NCI-H2081 treated with DMSO at 0.1 percent for 48 hours (cell line): ENCODE data around the gene PLEKHA6.
A peak's percentile ranks its signal among the peaks of the same experiment; 100 is the strongest.

ENCODE experiments used
- DNase-seq: peaks from one replicate; lab custom pipeline; 2025; lab: John Stamatoyannopoulos, UW

The PLEKHA6 gene

DNA sequence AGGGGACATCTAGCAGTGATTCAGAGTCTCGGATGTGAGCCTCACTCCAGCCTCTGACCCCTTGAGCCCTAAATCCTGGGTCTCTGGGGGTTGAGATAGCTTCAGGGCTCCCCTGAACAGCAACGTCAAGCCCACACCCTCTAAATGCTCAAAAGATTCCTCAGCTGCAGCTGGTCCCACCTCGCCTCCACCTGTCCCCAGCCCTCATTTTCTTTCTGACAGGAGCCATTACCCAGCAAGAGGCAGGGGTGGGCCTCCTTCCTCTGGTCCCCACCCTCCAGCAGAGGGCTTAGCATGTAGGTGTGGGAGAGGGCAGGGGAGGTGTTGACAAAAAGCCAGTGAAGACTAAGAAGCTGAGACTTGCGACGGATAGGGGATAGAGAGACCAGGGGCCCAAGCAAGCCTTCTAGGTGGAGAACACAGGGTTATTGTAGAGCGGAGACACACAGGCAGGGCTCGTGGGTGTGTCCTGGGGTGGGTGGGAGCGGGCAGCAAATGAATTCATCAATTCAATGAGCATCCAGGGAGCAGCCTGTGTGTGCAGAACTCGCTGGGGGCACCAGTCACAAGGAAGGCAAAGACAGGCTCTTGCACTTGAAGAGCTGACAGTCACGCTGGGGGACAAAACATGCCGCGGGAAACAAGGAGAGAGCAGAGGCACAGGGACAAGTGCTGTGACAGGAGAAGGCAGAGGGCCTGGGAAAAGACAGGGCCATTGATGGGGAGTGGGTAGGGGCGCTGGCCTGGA is 97.0 kb downstream of the PLEKHA6 start:
- no peak for DNase-seq

DNA sequence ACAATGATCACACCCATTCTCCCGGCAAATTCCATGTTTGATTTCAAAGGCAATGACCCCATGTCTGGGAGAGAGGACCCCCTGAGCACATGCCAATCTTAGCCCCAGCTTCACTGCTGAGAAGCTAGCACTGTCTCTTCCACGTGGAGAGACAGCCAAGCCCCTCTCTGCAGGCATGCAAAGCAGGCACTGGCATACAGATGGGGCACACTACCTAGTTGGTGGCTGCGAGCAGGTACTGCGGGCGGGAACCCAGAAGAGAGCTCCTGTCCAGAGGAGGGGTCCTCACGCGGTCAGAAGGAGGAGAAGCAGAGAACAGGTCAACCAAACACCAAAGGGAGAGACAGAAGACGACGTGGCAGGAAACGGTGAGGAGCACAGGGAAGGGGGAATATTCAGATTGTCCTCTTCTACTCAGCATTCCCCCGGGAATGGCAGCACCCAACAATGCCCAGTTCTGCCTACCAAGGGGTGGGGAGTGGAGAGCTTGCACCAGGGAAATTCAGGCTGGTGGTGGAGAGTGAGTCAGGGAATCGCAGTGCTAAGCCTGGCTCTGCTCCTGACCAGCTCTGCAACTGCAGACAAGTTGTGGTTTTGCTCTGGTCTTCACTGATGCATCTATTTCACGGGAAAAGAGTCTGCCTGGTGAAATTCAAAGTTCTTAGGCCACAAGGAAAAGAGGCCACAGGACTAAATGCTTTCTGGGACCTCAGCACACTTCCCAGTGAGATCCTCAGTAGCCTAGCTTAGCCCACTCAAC is 97.8 kb downstream of the PLEKHA6 start:
- no peak for DNase-seq

DNA sequence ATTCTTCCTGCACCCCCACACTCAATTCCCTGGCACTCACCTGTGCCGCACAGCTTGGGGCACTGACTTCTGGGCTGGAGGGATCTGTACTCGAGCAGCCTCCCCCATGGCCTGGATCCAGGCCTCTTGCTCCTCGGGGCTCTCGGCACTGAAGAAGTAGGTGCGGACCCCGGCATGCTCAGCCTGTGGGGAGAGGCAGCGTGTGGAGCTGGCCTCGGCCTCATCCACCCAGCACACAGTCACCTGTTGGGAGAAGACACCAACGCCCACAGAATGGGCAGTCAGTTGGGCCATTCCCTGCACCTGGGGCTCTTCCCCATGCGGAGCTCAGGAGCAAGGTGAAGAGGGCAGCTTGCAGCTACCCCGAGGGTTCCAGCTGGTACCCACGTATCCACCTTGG is 98.5 kb downstream of the PLEKHA6 start:
- DNase-seq: no peak

DNA sequence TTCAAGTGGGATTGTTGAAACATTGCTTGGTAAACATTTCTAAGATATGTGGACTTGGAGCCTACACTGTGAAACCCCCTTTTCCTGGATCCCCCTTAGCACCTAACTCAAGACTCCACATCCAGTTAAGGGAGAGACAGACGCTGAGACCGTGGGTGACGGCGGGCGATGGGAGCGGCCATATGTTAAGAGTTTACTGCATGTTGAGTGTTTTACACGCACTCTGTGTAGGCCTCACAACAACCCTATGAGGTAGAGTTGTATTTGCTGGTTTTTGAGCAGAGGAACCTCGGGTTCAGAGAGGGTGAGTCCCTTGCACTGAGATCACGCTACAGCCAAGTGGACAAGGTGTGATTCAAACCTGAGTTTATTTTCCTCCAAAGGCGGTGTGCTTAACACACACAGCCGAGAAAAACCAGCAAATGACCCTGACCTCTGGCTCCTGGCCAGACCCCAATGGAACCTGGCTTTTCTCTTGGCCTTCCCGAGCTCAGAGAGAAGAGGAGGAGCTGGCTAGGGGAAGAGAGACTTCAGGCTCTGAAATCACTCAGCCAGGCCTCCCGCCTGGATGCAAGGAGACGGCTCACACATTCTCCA is 99.0 kb downstream of the PLEKHA6 start:
- no peak for DNase-seq

DNA sequence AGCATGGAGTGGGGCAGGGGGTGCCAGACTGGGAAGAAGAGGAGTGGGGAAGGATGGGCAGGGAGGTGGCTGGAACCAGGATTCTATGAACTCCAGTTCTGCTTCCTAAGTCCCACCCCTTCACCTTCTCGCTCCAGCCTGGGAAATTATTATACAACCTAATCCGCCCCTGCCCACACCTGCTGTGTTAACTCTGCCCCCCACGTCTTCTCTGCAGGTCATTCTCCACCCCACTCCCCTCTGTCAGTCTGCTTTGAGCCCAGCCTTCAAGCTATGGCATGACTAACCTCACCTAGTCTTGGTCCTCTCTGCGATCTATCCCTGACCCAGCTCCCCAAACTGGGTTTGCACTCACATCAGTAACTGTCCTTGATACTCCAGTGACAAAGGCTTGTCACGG is 99.9 kb downstream of the PLEKHA6 start:
- DNase-seq: no peak

DNA sequence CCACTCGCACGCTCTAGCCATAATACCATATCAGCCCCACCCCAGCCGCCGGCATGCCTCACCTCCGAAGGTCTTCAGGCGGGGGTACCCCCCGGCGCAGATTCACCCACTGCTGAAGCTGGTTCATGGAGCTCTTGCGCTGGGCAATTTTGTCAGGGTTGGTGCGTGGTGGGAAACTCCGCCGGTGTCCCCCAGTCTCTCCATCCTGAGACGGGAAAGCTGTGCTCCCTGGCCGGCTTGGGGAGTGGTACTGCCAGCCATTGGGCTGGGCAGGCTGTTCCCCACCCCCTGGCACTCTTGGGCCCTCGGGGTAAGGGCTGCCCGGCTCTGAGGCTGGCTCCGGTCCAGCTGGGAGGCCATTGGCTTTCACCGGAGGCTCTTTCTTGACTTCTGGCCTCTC is 100.5 kb downstream of the PLEKHA6 start:
- DNase-seq: no peak

DNA sequence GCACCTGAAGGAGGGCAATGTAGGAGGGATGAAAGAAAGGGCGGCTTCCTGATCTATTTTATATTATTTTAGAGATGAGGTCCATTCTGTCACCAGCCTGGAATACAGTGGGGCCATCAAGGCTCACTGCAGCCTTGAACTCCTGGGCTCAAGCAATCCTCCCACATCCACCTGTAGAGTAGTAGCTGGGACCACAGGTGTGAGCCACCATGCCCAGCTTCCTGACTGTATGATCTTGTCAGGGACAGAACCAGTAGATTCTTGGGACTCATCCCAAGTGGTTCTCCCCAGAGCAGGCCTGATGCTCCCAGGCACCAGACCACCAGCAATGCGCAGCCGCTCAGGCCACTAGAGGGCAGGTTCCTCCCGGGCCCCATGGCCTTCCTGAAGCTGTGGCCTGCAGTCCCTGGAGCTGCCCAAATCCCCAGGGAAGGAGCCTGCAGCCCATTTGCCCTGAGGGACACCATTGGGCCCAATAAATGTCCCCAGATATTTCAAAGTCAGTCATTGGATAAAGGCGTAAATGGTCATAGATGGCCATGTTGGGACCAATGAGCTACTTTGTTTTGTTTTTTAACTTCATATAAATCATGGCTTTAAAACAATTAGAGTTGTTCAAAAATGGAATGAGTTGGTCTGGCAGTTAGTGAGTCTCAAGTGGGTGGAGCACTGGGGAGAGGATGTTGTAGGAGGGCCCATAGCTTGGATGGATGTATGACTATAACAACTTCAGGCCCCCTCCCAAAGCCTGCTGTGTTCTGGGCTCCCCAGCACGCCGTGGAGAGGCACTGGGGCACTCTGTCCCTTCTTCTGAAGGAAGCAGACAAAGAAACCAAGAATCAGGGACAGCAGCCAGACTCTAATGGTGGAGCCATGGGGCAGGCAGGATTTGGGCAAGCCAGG is 101.3 kb downstream of the PLEKHA6 start:
- peak; percentile 4 for DNase-seq

DNA sequence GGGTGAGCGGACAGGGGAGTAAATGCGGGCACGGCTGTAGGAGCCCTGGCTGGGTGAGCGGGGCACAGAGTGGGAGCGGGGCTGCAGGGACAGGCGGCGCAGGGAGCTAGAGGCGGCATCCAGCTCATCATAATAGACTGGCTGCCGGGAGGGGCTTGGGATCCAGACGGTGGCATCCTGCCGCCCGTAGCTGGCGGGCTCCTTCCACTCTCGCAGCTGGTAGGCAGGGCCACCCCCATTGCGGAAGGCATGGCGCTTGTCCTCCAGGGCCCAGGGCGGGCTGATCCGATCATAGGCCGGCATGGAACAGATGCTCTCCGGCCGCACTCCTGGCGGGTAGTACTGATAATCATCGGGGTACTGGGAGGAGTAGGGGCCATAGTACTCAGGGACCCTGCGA is 102.3 kb downstream of the PLEKHA6 start:
- DNase-seq: no peak

DNA sequence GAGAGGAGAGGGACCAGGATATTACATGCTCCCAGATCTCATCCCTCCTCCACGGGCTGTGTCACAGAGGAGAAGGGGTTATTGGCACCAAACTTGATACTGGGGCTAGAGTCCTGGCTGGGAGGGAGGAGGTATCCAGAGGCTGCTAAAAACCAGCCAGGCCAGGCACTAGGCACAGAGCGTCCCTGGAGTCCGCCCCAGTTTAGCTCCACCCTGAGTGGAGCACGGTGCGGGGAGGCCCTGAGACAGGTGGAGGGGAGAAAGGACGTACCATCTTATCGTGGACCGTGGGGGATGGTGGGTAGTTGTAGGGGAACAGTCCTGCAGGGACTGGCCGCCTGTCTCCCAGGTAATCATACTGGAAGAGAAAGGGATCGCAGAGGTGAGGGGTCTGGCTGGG is 103.2 kb downstream of the PLEKHA6 start:
- DNase-seq: no peak

DNA sequence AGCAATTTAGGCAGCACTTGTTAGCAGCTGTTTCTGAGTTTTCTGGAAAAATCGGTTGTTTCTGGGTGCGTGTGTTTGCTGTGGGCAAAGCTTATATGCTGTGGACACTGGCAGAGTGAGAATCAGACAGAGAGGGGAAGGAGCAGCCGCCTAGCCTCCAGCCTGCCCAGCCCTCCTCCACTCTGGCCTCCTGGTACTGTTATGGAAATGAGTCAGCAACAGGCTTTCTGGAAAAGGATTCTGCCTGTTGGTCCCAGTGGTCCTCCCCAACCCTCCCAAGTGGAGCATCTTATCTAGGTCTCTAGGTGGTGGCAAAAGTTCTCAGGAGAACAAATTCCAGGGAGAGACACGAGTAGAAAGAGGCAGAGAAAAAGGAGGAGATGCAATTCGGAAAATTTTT is 103.8 kb downstream of the PLEKHA6 start:
- no peak for DNase-seq

DNA sequence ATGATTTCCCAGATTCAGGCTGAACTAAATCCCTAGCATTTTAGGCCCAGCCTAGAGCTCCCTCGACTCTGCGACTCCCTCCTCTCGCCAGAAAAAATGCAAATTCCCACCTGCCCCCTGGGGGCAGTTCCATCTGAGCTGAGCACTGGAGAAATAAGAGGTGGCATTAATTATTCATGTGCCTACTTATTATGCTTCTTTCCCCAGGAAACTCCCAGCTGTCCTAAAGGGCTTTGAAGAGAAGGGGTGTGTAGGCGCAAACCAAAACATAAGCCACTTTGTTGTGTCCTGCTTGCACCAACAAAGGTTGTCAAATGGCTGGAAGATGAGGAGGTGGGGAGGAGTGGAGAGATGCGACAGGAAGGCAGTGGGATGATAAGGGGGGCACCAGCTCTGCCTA is 104.5 kb downstream of the PLEKHA6 start:
- DNase-seq: peak; percentile 15

DNA sequence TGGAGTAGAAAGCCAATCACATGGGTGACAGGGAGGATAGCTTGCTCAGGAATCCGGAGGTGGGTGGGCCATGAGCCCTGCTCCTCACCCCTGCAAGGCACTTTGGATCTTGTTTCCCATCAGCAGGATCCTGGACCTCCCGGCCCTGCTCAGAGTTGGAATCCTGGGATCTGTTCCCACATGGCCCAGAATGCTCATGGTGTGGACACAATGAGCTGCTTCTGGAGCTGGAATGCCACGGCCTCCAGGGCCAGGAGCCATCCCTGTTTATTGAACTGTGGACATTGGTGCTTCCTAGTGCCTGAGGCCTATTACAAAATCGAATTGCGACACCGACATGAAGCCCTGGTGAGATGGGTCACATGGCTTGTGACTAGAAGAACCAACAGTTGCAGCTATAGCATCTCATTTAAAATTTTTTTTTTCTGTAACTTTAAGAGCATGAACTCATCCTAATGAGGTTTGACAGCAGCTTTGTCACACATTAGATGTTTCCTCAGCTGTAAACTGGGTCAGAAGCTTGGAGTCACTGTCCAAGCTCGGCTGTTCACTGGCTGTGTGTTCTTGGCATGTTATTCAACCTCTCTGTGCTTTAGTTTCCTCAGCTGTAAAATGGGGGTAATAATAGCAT is 105.6 kb downstream of the PLEKHA6 start:
- no peak for DNase-seq

DNA sequence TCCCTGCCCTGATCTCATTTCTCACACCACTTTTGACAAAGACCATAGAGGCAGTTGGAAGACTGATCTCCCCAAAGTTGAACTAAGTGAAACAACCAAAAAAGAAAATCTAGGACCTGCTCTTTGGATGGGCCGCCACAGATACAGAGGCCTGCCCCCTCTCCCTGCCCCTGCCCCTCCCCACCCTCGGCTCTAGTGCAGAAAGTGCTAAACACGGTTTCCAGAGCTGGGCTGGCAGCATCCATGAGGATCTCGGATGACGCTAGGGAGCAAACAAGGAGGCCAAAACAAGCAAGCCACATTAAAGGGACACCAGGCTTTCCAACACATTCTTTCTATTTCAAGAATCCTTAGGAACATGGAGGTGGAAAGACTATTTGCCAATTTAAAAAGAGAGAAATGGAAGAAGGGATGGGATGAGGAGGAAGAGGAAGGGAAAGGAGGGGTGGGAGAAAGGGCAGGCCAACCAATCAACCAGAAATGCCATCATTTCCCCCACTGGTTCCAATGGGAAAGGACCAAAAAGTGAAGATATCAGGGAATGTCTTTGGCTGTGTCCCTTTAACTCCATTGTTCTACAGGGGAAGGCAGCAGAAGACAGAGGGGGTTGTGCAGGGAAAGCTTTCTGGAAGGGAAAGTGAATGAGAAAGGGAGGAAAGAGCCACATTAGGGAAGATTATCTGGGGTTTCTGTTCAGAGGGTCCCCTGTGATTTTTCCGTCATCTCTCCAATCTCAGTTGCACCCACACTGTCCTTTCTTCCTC is 107.6 kb downstream of the PLEKHA6 start:
- DNase-seq: no peak

DNA sequence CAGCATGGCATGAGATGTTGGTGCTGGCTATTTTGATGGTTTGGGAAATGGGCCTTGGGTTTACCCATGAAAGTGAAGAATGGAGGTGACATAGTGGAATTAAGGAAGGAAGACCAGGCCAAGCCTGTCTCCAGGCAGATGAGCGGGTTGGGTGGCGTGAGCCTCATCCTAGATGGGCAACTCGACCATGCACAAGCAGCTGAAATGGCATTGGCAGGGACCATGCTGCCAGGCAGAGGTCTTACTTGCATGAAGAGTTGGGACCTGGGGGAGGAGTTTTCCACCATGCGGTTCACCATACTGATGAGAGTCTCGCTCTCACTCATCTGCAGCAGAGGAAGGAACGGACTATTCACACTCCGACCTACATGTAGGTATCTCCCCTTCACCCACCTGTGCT is 108.4 kb downstream of the PLEKHA6 start:
- no peak for DNase-seq

DNA sequence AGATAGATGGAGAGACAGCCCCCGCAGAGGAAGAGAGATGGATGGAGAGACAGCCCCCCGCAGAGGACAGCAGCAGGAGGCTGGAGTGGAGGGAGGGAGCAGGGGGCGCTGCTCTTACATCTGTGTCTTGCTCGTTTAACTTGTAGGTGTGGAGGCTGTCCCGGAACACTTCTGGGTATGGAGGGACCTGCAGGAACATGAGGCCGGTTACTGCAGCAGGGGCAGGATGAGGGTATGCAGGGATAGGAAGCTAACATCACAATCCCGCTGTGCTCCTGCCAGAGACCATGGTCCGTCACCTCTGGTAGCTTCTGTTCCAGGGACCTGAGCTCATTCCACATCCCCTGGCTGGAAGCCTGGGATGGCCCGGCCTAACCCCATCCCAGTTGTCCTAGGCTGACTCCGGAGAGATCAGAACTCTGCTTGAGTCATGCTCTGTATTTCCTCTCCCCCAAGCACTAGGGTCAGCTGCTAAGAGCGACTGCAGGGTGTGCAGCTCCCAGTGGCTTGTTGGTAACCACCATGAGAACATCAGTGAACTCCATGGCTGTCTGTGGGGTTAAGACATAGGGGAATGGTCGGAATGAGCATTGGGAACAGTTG is 109.2 kb downstream of the PLEKHA6 start:
- DNase-seq: no peak

DNA sequence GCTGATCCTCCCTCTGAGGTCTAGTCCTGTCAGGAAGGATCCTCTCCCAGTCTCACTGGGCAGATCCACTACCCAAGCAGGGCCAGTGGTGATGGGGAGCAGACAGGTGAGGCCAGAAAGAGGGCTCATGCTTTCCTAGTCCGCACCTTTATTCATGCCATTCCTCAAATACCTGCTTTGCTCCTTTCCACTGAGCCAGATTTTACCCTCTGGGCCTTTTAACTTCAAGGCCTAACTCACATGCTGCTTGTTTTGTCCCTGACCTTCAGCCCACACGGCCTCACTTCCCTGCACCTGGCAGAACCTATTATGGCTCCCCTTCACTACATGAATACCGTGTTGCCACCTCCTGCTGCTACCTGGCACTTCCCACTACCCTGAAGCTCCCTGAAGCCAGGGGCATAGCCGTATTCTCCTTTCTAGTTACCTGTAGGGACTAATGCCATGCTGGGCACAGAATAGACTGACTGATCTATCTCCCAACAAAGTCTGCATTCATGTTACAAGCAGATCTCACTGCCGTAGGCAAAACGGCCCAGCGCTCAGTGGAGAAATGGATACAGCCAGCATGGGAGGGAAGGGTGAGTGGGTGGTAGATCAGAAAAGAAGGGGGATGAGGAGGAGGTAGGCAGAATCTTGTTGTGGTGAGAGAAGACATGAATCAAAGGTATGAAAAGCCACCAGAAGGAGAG is 109.8 kb downstream of the PLEKHA6 start:
- no peak for DNase-seq

DNA sequence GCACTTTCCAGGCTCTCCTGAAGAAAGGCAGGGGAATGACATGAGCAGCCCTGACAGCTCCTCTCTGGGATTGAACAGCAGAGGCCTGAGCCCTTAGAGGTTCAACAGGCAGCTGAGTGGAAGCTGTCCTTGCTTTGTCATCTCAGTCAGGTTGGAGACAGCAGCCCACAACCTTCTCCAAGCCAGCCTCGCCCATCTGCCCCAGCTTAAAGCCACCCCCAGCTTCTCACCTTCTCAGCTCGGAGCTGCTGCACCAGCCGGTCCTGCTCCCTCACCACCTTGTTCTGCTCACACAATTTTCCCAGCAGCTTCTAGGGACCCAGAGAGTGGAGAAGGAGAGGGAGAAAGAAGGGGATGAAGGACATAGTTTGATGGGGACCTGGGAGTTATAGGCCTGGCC is 110.8 kb downstream of the PLEKHA6 start:
- no peak for DNase-seq

DNA sequence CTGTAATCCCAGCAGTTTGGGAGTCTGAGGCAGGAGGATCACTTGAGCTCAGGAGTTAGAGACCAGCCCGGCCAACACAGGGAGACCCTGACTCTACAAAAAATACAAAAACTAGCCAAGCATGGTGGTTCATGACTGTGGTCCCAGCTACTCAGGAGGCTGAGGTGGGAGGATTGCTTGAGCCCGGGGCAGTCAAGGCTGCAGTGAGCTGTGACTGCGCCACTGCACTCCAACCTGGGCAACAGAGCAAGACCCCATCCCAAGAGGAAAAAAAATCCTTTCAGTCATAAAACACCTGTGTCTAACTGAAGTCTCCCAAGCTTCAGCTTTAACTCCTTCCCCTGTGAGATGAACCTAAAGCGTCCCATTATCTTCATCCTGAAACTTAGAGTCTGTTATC is 112.9 kb downstream of the PLEKHA6 start:
- DNase-seq: no peak

DNA sequence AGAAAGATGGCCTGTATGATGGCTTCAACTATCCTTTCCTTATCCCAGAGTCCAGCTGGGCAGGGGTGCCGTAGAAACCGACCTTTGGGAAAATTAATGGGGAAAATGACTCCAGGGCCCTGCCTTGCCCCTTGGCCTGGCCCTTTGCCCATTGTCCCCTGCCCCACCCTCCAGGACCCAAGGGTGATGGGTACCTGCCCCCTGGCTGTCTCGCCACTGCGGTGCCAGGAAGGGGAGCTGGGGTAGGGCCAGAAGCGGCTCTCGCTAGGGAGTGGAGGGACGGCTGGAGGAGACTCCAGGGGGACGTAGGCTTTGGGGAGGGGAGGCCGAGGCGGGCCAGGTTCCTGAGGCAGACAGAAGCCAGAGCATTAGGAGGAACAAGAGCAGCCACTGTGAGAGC is 116.8 kb downstream of the PLEKHA6 start:
- DNase-seq: no peak

DNA sequence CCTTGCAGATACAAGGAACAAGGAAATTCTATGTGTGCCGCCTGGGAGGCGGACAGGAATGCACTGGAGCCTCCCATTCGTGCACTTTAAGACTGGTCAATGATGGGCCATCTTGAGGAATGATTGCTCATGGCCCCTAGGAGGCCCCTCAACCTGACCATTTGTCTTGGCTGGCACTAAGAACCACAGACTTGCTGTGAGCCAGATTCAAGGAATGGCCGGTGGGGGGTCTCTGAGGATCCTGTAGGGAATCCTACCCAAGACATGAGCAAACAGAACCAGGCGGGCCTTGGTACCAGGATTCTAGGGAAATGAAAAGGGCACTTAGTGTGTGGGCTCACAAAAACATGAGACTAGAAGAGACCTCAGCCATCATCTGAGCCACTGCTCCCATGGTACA is 117.8 kb downstream of the PLEKHA6 start:
- no peak for DNase-seq
